Breast epithelium (tissue), 3 donors: Measurements from ENCODE around the gene NAGPA.

Experiments used
- CTCF ChIP-seq, 3 donors: fragments of 450-650 bp; IDR thresholded peaks; one replicate each; pipeline ENCODE4 v1.5.1; 2016 to 2017; ENCODE audit warnings: antibody characterized with exemption in 3 of 3, mild to moderate bottlenecking in 3 of 3, moderate library complexity in 3 of 3
- POLR2A ChIP-seq: fragments of 450-650 bp; IDR thresholded peaks from one replicate; pipeline ENCODE4 v1.6.1; 2016; ENCODE audit warnings: antibody characterized with exemption, mild to moderate bottlenecking, moderate library complexity

- TF ChIP-seq CTCF (IDR thresholded peaks at IDR 0.05) (no peak), POLR2A (no peak)
Observed at GRCh38 chr16:5077304-5077703, 43.6 kb upstream of the NAGPA start.
